ENCODE results near the gene LRRC31.

- TF ChIP-seq JUND (IDR thresholded peaks at IDR 0.05) (no peak), TAF1 (conservative IDR thresholded peaks at IDR 0.05) (no peak), REST (IDR thresholded peaks at IDR 0.05) (no peak), CTCF (IDR thresholded peaks at IDR 0.05; ENCODE audit: low read depth, low read length, missing input control) (no peak), ZBTB33 (IDR thresholded peaks at IDR 0.05) (no peak), YY1 (IDR thresholded peaks at IDR 0.05) (no peak), RAD21 (IDR thresholded peaks at IDR 0.05) (no peak), EGR1 (IDR thresholded peaks at IDR 0.05; ENCODE audit: low read depth in 2 of 2) (no peak), HNF4A (conservative IDR thresholded peaks at IDR 0.05) (no peak), SP1 (IDR thresholded peaks at IDR 0.05) (no peak)
Measured at GRCh38 chr3:169914321-169914720, 44.6 kb upstream of the LRRC31 start.
